Measurements from ENCODE around the gene KCNT1. TPM values are rescaled to one million over a fixed set of nuclear protein-coding genes. Genes with fewer than 3 reads are reported as not detected.

The KCNT1 gene
- total RNA-seq, 1 experiment from 2014 or later, result not detected

GRCh38 chr9:135765416-135765815 is 63.4 kb downstream of the KCNT1 start:
- no peak for DNase-seq (ENCODE audit: low spot score)

GRCh38 chr9:135766251-135766650 is 64.3 kb downstream of the KCNT1 start:
- DNase-seq (ENCODE audit: low spot score), result no peak

- DNase-seq (ENCODE audit: low spot score), result no peak
Observed at GRCh38 chr9:135766707-135767106, 64.7 kb downstream of the KCNT1 start.

GRCh38 chr9:135768516-135769218 is 66.7 kb downstream of the KCNT1 start:
- DNase-seq (ENCODE audit: low spot score), result no peak

- DNase-seq (ENCODE audit: low spot score), result no peak
Observed at GRCh38 chr9:135769489-135770202, 67.7 kb downstream of the KCNT1 start.

- DNase-seq (ENCODE audit: low spot score), result no peak
Observed at GRCh38 chr9:135770203-135770535, 68.2 kb downstream of the KCNT1 start.

- DNase-seq (ENCODE audit: low spot score), result no peak
Observed at GRCh38 chr9:135770771-135771170, 68.8 kb downstream of the KCNT1 start.

- DNase-seq (ENCODE audit: low spot score), result no peak
Observed at GRCh38 chr9:135771401-135772051, 69.5 kb downstream of the KCNT1 start.

GRCh38 chr9:135772056-135772646 is 70.2 kb downstream of the KCNT1 start:
- no peak for DNase-seq (ENCODE audit: low spot score)

- DNase-seq (ENCODE audit: low spot score), result no peak
Observed at GRCh38 chr9:135772702-135773493, 70.9 kb downstream of the KCNT1 start.

GRCh38 chr9:135773530-135774238 is 71.7 kb downstream of the KCNT1 start:
- no peak for DNase-seq (ENCODE audit: low spot score)

GRCh38 chr9:135774239-135774747 is 72.3 kb downstream of the KCNT1 start:
- DNase-seq (ENCODE audit: low spot score), result no peak

- no peak for DNase-seq (ENCODE audit: low spot score)
Observed at GRCh38 chr9:135774794-135775525, 73.0 kb downstream of the KCNT1 start.

GRCh38 chr9:135775911-135776310 is 73.9 kb downstream of the KCNT1 start:
- DNase-seq (ENCODE audit: low spot score), result no peak

GRCh38 chr9:135776893-135777622 is 75.1 kb downstream of the KCNT1 start:
- no peak for DNase-seq (ENCODE audit: low spot score)

- no peak for DNase-seq (ENCODE audit: low spot score)
Observed at GRCh38 chr9:135777623-135778177, 75.7 kb downstream of the KCNT1 start.

GRCh38 chr9:135778421-135778820 is 76.4 kb downstream of the KCNT1 start:
- DNase-seq (ENCODE audit: low spot score), result no peak

GRCh38 chr9:135779571-135779970 is 77.6 kb downstream of the KCNT1 start:
- DNase-seq (ENCODE audit: low spot score), result no peak

- DNase-seq (ENCODE audit: low spot score), result no peak
Observed at GRCh38 chr9:135780086-135780485, 78.1 kb downstream of the KCNT1 start.
